Stimulated activated CD4-positive, alpha-beta T cell treated with anti-CD3 and anti-CD28 coated beads, Interleukin-4, amount 100 ng/mL, for 1 hour (primary cell): ENCODE measurements around the gene KMT2C.
A peak's percentile ranks its signal among the peaks of the same experiment; 100 is the strongest.
"Not testable (repeated sequence)": the region's sequence is repeated elsewhere in the genome, so short reads cannot be mapped to it uniquely, and the experiment has no call there.

Experiments used
- DNase-seq: peaks from one replicate; pipeline ENCODE4 v3.0.0-alpha.2; 2020

Gene KMT2C

DNA sequence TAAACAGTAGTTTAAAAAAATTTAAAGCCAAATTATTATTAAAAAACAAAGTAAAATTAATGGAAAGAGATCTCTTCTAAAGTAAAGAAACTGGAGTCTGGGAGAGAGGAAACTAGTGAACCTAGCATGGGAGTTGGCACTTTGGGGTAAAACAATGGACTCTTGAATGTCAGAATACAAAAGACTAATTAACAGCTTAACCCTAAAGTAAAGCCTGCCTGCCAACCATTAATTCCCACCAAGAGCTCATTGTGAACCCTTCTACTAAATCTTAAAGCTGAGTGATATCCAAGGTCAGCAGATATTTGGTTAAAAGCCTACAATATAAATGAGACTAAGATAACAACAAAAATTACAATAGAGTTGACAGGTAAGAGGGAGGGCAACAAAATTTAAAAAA is 36.5 kb downstream of the KMT2C start:
- no peak for DNase-seq

DNA sequence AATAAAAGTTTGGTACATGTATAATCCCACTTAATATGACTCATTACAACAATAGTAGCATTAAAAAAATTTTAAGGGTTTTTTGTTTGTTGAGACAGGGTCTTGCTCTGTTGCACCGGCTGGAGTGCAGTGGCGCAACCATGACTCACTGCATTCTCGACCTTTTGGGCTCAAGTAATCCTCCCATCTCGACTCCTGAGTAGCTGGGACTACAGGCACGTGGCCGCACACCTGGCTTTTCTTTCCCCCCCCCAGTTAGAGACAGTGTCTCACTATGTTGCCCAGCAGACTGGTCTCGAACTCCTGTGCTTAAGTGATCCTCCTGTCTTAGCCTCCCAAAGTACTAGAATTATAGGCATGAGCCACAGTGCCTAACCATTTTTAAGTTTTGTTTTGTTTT is 40.7 kb downstream of the KMT2C start:
- DNase-seq = no peak

DNA sequence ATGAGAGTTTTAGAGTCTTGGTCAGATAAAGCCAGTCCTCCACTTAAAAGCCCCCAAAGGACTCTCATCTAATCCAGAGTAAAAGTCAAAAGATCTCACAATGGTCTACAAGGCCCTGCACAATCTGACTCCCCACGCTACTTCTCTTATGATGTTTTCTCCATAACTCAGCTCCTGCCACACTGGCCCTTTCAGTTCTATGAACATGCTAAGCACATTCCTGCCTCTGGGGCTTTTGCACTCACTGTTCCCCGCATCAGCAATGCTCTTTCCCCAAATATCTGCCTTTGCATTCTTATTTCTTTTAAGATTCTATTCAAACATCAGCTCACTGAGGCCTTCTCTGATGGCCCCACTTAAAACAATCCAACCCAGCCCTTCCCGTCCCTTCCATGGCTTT is 41.6 kb downstream of the KMT2C start:
- DNase-seq = not testable (repeated sequence)

DNA sequence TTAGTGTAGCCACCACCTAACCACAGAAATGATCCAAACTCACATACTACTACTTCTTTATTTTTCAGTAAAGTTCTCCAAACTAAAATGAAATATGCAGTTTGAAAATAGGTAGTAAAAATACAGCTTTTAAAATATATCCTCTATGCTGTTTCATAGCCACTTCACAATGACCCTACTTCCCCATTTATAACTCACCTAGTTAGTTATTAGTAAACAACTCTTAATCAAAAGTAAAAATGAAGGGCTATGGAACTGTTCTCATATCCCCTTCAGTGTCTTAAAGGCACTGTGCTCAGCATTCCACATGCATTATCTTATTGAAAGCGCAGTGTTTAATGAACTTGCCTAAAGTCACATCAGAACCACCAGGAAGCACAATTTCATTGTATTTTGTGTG is 43.5 kb downstream of the KMT2C start:
- DNase-seq = no peak

DNA sequence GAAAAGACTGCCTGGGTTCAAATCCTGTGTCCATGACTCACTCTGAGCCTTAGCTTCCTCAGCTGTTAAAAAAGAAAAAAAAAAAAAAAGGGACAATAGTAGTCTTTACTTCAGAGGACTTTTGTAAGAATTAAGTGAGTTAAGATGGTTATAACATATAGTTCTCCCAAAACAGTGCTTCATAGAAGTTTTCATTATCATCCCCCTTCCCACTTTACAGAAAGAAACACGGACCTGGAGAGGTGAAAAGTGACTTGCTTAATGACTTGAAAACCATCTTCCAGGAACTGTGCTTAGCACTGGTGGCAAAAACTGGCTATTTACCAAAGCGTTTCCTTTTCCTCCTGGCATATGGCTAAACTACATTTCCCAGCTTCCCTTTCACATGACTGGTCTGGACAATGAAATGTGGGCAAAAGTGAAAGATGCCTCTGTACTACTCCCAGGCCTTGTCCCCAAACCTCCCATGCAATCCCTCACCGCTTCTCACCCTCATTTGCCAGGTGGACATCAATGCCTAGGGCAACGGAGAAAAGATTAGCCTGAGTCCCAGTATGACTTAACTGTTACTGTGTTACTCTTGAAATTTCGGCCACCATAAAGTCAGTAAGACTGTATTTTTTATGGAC is 49.6 kb downstream of the KMT2C start:
- DNase-seq = not testable (repeated sequence)

DNA sequence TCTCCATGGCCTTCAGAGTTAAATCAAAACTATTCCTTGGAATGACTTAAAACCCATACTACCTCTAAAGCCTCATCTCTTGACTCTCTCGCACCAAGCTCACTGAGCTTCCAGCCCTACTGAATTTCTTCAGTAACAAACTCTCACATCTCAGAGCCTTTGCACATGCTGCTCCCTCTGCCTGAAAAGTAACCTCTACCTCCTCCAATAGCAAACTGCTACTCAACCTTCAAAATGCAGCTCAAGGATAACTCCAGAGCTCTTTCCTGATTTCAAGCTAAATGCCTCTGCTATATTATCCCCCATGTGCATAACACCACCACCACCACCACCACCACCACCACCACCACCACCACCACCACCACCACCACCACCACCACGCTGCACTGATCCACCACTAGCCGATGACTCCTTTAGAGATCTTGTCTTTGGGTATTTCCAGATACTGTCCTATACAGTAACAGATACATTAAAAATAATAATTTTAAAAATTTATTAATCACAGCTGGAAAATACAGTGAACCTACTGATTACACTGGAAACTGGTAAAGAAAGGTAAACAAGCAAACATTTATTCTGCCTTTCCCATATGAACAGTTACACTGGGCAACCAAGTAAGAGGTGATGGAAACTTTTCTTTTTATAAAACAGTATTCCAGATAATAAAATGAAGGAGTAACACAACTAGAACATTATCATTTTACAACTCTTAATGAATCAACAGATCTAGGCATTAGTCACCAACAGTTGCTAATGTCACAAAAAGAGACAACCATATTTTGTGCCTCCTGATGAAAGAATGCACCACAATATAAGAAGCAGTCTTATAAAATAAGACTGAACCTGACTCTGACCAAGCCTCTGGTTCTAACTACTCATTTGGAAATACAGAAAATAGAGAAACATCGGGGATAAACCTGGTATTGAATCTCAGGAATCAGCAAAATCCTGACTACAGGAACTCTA is 51.3 kb downstream of the KMT2C start:
- not testable (repeated sequence) for DNase-seq

DNA sequence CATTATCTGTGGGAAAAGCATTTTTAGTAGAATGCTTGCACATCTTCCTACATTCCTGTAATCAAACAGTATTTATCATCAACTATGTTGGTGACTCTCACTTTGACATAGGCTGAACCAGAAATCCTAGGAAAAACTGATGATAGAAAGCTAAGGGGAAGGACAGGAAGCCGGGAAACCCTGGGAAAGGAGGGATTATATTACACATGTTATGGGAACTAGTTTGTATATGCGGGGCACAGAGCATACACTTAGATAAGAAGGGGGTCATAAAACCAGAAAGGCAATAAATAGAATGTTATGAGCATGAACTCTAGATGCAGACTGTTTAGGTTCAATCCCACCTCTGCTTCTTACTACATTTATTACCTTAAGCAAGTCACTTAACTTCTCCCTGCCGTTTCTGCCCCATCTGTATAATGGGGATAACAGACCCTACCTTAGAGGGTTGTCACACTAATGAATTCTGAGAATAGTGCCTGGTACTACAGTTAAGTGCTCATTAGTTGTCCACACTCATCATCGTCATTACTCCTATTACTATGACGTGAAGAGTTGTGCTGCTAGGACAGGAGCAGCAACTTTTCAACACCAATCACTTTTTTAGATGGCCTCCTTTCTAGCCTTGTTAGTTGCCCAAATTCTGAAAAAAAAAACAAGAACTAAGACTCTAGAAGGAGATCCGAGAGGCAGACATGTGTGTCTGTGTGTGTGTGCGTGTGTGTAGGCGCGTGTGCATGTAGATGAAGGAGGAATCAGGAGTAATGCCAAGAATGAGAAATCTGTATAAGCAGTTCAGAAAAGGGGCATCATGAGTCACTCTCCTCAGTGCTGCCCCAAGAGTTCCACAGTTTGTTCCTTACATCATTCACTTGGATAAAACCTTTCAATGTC is 52.2 kb downstream of the KMT2C start:
- peak; percentile 18 for DNase-seq

DNA sequence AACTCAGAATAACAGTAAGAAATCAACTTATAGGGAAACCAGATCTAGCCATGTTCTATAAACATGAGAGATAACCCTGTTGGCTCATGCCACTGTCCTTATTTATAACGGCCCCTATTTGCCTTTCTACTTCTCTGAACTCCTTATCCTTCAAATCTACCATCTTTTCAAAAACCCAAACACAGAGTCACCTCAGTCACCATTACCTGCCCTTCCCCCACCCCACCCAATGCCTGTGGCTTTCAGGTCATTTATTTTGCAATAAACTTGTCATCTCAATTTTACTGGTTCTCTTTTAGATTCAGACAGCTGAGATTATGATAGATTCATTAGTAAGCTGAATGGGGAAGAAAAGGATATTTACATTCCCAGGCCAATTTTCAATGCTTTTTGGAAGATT is 53.6 kb downstream of the KMT2C start:
- DNase-seq = no peak

DNA sequence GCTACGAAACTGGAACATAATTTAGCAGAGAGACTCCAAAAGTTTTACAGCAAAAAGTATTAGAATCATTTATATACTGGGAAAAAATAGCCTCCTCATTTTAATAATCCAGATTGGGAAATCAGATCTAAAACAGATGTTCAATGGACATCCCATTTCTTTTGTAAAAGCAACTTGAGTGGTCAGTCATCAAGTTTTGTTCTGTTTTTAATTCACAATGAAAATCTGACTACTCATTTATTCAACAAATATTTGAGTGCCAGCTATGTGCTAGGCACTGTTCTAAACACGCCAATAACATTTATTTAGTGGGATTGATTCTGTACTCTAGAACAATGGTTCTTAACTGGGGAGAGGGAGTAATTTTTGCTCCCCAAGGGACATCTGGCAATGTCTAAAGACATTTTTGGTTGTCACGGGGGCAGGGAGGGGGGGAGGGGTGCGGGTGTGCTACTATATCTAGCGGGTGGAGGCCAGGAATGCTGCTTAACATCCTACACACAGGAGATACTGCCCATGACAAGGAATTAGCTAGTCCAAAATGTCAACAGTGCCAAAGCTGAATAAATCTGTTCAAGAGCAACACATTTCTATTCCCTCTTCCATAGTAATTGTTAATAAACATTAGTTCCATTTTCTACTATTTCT is 54.7 kb downstream of the KMT2C start:
- not testable (repeated sequence) for DNase-seq

DNA sequence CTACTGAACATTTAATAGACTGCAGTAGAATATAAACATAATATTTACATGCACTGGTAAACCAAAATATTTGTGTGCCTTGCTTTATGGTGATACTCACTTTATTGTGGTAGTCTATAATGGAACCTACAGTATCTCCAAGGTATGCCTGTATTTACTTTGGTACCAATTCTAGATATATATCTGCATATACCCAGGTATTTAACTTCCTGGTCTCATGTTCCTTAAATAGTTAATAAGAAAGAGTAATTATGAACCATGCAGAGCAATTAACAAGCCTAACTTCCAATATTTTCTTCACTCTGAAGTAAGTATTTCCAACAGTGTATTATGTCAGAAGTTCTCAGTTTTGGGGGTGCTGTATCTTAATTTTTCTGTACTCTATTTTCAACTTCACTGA is 57.3 kb downstream of the KMT2C start:
- DNase-seq = not testable (repeated sequence)

DNA sequence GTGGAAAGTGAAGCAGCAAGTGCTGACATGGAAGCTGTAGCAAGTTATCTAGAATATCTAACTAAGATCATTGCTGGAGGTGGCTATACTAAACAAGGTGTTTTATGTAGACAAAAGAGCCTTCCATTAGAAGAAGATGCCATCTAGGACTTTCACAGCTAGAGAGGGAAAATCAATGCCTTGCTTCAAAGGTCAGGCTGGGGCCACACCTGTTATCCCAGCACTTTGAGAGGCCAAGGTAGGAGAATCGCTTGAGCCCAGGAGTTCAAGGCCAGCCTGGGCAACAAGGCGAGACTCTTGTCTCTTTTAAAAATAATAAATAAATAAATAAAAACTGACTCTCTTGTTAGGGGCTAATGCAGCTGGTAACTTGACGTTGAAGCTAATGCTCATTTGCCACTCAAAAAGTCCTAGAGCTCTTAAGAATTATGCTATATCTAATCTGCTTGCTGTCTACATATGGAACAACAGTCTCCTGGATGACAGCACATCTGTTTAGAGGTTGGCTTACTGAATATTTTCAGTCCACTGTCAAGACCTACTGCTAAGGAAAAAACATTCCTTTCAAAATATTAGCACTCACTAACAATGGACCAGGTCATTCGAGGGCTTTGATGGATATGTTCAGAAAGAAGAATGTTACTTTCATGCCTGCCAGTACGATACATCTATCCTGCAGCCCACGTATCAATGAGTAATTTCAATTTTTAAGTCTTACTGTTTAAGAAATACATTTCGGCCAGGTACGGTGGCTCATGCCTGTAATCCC is 58.9 kb downstream of the KMT2C start:
- not testable (repeated sequence) for DNase-seq

DNA sequence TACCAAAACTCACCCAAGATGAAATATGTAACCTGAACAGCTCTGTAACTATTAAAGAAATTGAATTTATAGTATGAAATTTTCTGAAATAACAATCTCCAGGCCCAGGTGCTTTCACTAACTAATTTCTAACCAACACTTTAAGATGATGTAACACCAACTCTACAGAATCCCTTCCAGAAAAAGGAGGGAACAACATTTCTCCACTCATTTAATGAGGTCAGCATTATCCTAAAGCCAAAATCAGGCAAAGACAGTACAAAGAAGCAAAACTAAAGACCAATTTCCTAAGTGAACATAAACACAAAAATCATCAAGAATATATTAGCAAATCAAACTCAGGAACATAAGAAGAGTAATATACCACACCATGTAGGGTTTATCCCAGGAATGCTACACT is 65.5 kb downstream of the KMT2C start:
- no peak for DNase-seq

DNA sequence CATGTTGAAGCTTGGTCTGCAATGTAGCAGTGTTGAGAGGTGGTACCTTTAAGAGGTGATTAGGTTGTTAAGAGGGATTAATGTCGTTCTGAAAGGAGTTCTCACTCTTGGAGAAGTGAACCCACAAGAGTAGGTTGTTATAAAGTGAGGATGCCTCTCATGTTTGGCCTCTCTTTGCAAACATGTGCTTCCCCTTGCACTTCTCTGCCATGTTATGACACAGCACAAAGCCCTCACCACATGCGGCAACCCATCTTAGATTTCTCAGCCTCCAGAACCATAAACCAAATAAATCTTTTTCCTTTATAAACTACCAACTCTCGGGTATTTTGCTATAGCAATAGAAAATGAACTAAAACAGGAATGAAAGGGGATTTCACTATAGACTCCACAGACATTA is 66.3 kb downstream of the KMT2C start:
- DNase-seq = no peak

DNA sequence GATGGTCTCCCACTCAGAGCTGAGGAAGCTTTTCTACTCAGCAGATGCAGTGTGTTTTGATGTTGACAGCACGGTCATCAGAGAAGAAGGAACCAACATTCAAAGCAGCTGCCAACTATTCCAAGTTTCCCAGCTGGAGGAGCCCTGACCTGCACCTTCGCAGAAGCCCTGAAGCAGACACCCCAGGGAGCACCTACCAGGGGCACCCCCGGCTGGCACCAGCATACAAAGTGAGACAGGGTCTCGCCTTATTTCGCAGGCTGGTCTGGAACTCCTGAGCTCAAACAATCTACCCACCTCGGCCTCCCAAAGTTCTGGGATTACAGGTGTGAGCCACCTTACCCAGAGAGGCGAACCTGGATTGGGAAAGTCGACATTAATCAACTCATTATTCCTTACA is 68.6 kb downstream of the KMT2C start:
- no peak for DNase-seq

DNA sequence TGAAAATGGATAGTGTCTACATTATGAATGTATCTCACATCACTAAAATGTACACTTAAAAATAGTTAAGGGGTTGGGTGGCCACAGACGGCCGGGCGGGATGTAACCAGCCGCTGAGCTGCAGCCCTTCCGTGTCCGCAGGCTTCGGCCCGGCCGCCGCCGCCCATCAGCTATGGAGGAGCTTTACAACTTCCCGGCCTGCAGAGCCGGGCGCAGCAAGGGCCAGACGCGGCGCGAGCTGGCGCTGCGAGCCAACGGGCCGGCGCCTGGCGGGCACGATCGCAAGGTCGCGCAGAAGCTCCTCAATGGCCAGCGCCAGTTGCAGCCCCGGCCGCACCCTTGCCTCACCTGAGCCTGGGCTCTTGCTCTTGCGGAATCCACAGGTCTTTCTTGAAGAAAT is 69.1 kb downstream of the KMT2C start:
- DNase-seq = no peak

DNA sequence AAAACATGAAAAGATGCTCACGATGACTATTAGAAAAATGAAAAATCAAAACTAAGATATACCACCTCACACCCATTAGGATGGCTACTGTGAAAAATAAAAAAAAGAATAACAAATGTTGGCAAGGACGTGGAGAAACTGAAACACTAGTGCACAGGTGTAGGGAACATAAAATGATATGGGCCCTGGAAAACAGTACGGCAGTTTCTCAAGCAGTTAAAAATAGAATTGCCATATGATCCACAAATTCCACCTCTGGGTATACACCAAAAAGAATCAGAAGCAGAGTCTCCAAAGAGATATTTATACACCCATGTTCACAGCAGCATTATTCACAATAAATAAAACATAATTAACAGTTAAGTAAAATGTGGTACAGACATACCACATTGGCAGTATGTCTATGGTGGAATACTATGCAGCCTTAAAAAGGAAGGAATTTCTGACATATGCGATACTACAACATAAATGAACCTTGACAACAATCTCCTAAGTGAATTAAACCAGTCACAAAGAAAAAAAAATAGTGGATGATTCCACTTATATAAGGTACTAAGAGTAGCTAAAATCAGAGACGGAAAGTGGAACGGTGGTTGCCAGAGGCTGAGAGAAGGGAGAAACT is 69.7 kb downstream of the KMT2C start:
- no peak for DNase-seq

DNA sequence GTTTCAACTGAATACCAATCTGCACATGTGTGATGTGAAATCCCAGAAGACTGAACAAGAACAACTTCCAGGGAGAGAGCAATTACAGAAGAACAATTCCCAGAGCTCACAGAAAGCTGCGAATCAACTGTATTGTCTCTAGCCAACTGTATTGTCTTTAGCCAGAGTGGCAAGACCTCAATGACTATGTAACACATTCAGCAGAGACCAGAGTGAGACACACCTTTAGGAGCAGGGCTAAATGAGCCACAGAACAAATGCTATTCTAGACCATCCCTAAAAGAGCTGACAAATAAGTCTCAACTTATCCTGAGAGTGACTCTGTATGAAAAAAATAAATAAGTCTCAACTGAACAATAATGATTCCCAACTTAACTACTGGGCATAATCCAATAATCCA is 72.0 kb downstream of the KMT2C start:
- no peak for DNase-seq

DNA sequence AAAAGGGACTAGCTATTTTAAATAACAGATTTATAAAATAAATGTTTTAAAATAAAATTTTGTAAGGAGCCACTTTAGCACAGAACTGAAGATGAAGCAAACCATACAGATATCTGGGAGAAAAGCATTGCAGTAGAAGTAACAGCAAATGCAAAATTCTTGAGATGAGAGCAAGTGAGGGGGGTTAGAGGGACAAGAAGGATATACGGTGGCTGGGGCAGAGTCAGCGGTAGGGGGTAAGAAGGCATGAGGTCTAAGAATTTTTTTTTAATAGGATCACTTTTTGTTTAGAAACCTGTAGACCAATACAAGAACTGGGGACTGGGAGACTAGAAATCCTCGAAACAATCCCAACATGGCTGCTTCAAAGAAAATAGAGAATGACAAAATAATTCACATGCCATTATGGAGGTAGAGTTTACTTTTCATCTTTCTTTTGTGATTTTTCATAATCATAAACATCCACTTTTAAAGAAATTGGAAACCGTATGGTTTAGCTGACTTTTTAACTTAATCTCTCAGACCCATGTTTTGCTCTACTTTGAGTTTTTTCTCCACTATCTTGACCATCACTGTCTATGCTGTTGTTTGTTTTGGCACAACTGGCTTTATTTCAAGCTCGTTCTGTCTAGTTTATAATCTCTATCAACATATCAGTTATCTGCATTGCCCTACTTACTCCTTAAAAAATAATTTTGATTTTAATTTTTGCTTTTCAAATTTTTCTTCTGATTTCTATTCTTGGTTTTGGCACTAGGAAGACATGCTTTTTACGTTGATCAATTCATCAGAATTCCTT is 73.5 kb downstream of the KMT2C start:
- DNase-seq = no peak

DNA sequence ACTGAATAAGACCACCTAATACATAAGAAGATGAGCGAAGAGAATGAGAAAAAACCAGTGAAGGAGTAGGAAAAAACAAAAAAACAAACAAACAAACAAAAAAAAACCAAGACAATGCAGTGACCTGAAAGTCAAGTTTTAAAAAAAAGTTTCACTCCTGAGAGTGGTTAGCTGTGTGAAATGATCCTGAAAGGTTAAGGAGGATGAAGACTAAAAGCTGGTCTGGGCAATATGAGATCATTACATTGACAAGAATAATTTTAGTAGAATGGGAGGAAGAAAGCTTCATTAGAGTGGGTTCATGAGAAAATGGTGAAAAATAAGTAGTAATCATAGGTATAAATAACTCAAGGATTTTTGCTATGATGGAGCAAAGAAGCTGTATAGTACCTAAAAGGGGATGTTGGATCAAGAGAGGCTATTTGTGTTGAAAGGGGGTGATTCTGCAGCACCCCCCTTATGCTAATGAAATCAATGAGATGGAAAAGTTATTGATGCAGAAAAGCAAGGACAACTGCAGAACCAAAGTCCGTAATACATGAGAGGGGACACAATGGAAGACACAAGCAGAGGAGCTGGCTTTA is 80.2 kb downstream of the KMT2C start:
- DNase-seq = no peak

DNA sequence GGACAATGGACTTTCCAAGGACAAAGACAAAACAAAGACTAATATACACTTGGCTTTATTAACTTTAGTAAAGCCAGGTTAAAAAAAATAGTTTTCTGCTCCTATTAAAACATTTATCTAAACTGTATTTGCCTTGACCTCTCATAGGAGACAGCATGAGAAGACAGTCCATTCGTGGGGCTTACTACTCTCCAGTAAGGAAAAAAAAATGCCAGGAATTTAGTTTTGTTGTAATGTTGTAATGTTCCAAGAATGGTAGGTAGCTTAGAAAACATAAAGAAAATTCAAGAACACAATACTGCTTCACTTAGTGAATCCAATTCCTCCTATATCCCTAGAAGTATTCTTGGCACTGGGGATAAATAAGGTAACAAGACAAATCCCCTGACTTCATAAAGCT is 81.7 kb downstream of the KMT2C start:
- no peak for DNase-seq
